ENCODE results near the gene ZNF74.

Gene ZNF74

GRCh38 chr22:20434264-20434751 lies 40.4 kb downstream of the ZNF74 start:
- DNase-seq = no peak

- DNase-seq = no peak
Measured at GRCh38 chr22:20434773-20435172, 40.8 kb downstream of the ZNF74 start.

DNA sequence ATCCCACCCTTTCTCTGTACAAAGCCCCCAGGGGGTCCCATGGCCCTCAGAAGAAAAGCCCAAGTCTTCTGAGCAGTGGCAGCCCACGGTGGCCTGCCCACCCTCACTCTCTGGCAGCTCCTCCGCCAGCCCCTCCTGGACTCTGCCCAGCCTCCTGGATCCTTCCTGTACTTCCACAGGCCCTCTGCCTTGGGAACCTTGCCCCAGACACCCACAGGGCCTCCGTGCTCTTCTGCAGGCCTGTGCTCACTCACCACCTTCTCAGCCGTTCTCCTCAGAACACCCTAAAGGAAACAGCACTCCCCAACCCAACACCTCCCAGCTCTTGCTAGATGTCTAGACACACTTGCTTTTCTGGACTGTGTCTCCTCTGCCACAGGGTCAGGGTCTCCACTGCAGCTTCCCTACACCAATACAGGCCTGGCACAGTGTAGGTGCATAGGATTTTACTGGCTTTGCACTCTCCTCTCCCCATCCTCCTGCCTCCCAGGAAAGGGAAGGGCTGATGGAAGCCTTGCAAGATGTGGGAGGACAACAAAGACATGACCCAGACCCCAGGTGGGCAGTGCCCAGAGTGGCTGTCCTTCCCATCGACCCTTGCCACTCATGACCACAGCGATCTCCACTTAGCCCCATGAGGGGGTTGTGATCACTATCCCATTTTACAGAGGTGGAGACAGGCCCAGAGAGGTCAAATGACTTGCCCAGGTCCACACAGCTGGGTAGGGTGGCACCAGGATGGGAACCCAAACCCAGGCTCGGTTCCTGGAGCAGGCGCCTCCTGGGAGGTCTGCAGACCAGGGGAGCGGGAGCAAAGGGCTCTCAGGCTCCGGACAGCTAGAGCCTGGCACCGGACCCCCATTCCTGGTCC lies 41.7 kb downstream of the ZNF74 start:
- DNase-seq = no peak

GRCh38 chr22:20436307-20436767 lies 42.4 kb downstream of the ZNF74 start:
- no peak for DNase-seq

DNA sequence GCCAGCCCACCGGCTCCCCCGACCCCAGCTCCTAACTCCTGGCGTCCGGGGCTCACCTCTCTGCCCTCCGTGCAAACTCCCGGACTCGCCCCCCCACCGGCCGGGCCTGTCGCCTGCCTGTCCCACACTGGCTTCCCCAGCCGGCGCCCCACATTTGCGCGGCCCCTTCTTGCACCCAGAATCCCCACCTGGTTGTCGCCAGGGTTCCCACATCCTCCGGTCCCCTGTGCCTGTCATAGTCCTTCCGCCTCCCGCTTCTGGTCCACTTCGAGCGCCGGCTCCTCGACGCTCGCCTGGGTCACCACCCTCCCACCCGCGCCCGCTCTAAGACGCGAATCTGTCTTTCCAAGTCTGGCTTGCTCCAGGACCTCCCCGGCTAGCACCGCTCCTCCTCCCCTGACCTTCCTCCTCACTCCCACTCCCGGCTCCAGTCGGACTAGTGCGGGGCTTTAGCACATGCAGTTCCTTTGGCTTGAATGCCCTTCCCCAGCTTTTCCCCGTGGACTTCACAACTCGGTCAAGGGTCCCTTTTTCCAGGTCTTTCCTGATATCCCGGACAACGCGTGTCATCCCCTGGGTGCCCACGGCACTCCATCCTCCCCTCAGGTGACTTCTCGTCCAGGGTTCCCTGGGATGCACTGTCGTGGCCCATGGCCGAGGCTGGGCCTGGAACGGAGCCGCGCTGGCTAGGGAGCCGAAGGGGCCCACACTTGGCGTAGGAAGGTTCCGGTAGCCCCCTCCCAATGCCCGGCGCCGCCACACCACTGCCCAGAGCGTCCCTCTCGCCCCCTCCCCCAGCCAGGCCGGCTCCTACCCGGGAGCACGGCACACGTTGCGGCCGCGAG lies 43.0 kb downstream of the ZNF74 start:
- DNase-seq = no peak

- no peak for DNase-seq
Measured at GRCh38 chr22:20437613-20438426, 43.9 kb downstream of the ZNF74 start, which contains the start of gene SCARF2. Gene SCARF2 (minus strand): TSS chr22:20437825. CDS start chr22:20437754, 71 bp downstream.

DNA sequence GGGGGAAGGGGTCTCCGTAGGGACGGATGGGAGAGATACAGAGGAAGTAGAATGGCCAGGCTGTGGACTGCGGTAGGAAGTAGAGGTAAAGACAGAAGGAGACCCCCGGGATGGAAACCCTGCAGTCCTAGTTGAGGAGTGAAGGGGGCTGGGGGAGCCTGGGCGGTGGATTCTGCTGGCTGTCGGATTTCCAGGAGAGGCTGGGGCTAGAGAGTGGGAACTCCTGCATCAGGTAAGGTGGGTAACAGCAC lies 44.4 kb downstream of the ZNF74 start:
- DNase-seq = no peak

GRCh38 chr22:20438678-20439492 lies 44.9 kb downstream of the ZNF74 start:
- DNase-seq = no peak

DNA sequence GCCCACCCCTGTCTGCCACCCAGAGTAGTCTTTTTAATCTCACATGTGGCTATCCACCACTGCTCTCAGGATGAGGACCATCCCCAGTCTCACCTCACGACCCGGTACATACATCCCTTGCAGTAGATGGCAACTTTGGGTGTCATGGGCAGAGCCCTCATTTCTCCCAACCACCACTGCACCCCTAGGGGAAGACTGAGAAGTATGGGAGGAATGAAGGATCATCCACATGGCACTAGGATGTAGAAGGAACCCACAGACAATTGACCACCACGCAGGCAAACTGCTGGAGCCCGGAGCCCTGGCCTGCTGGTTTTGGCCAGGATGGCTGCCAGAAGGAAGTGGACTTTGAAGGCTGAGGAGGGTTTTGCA lies 45.6 kb downstream of the ZNF74 start:
- no peak for DNase-seq

- DNase-seq = no peak
Measured at GRCh38 chr22:20439928-20440575, 46.1 kb downstream of the ZNF74 start.

GRCh38 chr22:20440637-20441591 lies 47.0 kb downstream of the ZNF74 start:
- DNase-seq = no peak

DNA sequence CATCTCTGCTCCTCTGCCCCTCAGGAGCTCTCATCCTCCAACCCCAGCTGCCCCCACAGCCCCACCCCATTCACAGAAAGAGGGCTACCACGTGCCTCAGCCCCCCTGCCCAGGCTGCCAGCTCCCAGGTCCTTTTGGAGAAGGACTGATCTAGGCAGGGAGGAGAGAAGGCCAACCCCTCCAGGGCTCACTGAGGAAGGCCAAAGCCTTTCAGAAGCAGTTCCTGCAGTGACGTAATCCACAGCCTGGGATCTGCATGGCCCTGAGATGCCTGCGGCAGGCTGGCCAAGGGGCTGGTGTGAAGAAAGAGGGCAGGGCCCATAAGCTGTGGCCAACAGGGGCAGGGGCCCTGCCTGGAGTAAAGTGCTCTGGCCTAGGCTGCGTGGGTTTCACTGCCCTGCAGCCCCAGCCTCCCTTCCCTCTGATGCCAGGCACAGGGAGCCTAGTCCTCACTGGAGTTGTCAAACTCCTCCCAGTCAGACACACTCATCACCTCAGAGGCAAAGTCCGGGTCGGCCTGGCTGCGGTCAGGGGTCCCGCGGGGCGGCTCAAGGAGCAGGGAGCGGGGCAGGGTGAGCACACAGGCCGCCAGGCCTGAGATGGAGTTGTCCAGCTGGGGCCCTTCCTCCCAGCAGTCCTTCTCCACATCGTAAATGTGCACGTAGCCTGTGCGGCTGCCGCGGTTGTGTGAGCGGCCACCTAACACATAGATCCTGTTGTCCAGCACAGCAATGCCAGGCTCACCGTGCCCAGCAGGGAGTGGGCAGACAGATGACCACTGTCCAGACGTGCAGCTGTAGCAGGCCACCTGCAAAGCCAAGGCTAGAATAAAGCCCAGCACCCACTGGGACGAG lies 47.9 kb downstream of the ZNF74 start:
- no peak for DNase-seq

DNA sequence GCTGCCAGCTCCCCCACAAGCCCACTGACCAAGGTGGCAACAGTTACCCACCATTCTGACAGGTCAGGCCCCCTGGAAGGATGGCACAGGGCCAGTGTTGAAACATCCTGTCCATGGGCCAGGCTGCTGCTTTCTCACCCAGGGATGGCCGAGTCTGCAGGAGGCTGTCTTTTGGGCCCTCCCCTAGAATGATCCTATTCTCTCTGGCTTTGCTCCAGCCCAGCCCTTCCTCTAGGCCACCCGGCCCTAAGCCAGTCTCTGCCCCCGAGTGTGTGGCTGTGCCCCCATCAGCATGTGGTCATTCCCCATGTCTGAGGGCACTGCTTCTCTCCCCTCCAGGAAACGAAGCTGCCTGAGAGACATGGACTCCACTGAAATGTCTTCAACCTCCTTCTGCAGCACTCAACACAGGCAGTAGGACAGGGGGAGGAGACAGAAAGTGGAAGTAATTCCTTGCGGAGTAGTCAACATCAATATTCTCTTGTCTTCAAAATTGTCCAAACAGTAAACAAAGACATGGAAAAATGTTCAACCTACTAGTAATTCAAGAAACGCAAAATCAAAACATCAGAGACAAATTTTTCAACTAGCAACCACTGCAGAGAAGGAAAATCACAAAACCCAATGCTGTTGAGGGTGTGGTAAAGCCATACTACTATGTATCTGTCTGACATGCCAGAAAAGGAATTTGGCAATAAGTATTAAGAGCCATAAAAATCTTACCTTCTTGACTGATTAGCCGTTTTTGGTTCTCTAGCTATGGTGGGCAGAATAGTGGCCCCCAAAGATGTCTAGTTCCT lies 48.7 kb downstream of the ZNF74 start:
- DNase-seq = no peak

- no peak for DNase-seq
Measured at GRCh38 chr22:20444325-20444724, 50.4 kb downstream of the ZNF74 start.

GRCh38 chr22:20446383-20446970 lies 52.5 kb downstream of the ZNF74 start:
- no peak for DNase-seq

DNA sequence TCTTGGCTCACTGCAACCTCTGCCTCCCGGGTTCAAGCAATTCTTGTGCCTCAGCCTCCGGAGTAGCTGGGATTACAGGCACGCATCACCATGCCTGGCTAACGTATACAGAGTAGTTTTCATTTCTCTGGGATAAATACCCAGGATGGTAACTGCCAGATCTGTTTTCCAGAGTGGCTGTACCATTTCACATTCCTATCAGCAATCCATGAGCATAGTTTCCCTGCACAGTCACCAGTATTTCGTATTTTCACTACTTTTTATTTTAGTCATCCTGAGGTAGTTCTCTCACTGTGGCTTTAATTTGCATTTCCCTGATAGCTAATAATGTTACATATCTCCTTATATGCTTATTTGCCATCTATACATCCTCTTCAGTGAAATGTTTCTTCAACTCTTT lies 54.7 kb downstream of the ZNF74 start:
- DNase-seq = no peak

GRCh38 chr22:20449819-20450550 lies 56.0 kb downstream of the ZNF74 start:
- DNase-seq = no peak

DNA sequence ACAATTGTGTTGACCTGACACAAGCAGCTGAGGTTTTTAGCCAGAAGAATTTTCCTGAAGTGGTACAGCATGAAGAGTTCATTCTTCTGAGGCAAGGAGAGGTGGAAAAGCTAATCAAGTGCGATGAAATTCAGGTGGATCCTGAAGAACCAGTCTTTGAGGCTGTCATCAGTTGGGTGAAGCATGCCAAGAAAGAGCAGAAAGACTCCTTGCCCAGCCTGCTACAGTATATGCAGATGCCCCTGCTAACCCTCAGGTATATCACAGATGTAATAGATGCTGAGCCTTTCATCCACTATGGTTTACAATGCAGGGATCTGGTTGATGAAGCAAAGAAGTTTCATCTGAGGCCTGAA lies 56.6 kb downstream of the ZNF74 start:
- no peak for DNase-seq
